SH-SY5Y (cell line): ENCODE measurements around the gene FCGR3A.
"Not testable (repeated sequence)": the region's sequence is repeated elsewhere in the genome, so short reads cannot be mapped to it uniquely, and the experiment has no call there.

Source experiments
- GATA2 ChIP-seq: IDR thresholded peaks from 2 replicates; pipeline ENCODE4 v1.6.1; 2011; ENCODE audit warnings: mild to moderate bottlenecking, low read depth, low read length
- GATA3 ChIP-seq: IDR thresholded peaks from 2 replicates; pipeline ENCODE4 v1.6.1; 2011; ENCODE audit warnings: low read depth, mild to moderate bottlenecking, low read length, moderate library complexity

Gene FCGR3A

DNA sequence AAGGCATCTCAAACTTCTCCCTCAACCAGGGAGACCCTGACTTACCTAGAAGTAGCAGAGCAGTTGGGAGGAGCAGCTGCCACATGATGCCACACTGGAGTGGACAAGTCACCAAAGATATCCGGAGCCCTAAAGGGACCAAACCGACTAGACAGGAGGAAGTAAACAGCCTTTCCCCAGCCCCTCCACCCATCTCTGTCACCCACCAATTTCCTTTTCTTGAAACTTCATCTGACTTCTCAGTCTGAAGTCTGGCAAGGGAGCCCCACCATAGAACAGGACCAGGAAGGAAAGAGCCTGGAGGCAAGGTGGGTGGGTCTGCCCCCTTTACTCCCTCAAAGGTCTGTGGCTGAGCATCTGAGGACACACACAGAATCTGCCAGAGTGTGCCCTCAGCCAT lies at the start of gene FCGR3A:
Gene FCGR3A, minus strand, starts transcription at position 167 of the 400 bp plus-strand sequence. Its CDS starts 82 bp downstream, at position 85.
- TF ChIP-seq GATA3 (no peak), GATA2 (no peak)

DNA sequence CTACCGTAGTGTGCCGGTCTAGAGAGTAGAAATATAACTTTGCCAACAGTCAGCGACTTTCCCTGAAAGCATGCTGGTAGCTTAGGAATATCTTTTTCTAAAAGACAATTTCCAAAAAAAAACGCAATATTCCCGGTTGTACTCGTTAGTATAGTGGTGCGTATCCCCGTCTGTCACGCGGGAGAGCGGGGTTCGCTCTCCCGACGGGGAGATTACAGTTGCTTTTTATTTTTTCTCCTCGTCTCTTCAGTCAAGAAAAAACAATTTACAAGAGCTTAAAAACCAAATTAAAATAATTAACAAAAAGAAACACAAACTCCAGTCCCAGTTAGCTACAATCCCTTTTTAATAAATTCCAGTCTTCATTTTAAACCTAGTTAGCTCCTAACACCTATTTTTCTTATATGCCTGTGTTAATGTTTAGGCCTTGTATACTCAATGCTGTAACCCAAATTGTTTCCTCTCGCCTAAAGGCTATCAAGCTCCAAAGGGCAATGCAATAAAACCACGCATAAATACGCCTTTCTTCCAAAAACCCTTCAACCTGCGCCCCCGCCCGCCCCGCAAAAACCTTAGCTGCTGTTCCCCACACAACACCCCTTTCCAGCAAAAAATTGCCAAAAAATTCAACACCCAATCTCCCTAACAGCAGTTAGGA lies 17.5 kb downstream of the FCGR3A start:
- TF ChIP-seq GATA2 (no peak), GATA3 (no peak)

DNA sequence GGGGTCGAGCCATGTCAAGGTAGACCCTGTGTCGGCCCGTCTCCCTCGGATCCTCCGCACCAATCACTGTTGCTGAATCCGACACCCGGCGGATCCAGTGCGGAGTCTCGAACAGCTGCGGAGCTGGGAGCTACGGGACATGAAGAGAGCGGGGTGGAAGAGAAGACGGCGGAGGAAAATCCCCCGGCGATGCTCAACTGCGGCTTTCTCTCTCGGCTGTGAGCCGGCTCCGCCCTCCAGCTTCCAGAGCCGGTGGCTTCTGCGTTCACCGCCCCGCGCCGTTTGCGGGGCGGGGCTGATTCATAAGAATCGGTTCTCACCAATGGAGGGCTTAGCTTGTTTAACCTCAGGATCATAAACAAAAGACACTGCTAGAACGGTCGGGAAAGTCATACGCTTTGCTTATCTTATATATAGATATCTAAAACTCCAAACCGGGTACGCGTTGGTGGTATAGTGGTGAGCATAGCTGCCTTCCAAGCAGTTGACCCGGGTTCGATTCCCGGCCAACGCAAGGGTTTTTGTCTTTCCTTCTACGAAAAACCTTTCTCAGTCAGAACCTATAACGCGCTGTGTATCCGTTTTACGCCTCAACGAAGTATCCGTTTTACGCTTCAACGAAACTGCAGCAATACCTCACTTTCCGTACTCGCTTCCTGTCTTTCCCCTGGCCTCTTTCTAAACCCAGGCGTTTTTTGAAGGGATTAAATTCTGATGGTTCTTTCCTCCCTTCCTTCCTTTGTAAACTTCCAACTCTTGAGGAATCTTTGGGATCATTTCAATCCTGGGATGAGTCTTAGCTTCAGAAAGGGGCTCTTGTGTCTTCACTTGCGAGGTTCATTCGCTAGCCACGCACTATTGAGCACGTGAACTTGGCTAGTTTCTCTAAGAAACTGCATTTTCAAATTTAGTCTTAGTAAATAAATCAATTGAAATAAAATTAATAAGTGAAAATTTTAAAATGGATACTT lies 18.7 kb downstream of the FCGR3A start:
- TF ChIP-seq GATA2, result peak; percentile 33; the same call in 1 of the 2 replicates

DNA sequence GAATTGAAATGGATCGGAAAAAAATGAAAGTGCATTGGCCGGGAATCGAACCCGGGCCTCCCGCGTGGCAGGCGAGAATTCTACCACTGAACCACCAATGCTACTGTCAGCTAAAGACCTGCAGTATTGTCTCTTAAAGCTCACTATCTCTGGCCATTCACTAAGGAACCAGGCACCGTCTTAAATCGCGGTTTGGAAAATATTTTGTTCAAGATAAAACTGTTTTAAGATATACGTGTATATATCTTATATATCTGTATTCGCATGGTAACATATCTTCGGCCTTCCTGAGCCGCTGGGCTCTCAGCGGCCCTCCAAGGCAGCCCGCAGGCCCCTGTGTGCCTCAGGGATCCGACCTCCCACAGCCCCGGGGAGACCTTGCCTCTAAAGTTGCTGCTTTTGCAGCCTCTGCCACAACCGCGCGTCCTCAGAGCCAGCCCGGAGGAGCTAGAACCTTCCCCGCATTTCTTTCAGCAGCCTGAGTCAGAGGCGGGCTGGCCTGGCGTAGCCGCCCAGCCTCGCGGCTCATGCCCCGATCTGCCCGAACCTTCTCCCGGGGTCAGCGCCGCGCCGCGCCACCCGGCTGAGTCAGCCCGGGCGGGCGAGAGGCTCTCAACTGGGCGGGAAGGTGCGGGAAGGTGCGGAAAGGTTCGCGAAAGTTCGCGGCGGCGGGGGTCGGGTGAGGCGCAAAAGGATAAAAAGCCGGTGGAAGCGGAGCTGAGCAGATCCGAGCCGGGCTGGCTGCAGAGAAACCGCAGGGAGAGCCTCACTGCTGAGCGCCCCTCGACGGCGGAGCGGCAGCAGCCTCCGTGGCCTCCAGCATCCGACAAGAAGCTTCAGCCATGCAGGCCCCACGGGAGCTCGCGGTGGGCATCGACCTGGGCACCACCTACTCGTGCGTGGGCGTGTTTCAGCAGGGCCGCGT lies 25.5 kb downstream of the FCGR3A start, which contains the start of gene HSPA6:
Gene HSPA6, plus strand, starts transcription at position 724 of the 925 bp plus-strand sequence. Its CDS starts 119 bp downstream, at position 843.
- not testable (repeated sequence) for TF ChIP-seq GATA3, GATA2

DNA sequence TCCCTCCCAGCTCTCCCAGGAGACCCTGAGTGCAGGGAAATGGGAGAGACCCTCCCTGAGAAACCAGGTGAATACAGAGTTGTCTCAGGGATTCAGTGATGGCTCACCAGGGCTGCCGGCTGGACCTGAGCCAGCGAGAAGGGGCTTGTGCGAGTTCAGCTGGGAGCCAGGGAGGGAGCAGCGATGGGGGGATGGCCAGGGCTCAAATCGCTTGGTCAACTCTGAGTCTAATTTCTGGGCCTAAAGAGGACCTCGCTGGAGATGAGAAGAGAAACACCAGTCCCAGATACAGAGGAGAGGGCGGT lies 37.9 kb downstream of the FCGR3A start:
- TF ChIP-seq GATA3, result no peak
- TF ChIP-seq GATA2, result no peak

DNA sequence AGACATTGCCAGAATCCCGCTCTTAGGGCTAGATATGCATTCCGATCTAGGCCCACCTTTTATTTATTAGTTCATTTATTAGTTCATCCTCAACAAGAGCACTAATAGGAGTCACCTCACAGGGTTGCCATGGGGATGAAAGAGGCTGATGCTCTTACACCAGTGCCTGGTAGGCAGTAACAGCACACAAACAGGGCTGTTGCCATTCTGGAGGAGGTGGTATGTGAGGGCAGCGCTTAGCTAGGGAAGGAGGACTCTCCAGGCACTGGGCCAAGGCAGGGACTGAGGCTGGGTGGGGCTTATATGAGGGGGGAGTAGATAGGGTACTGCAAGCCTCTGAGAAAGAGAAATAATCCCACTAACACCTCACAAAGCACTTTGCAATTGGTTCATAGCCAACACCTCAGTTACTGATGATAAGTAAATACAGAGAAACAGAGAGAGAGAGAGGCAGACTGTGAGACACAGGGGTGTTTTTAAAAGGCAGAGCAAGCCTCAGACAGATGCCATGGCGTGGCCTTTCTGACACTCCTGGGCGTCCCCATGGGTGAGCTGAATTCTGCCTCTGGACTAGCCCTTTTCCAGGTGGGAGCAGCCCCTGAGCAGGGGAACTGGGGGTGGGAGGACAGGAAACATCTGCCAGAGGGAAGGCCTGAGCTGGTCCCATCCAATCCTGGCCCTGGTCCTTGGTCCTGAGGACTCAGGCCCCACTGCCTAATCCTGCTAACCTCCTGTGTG lies 38.4 kb downstream of the FCGR3A start:
- TF ChIP-seq GATA3, result no peak
- no peak for TF ChIP-seq GATA2

DNA sequence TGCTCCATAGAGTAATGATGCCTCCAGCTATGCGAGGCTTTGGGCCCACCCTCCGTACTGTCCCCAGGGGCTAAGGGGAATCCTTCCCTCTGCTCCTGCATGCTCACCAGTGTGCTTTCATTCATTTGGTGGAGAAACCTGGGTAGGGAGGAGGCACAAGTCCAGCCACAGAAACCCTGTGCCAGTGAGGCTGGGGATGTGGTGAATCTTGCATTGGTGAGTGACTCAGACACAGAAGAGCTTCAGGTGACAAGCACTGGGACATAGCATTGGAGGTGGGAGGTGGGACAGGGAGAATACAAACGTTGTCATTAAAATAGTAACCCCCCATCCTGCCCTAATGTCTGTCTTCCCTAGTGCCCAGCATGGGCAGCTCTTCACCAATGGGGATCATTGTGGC lies 39.1 kb downstream of the FCGR3A start:
- no peak for TF ChIP-seq GATA3
- no peak for TF ChIP-seq GATA2

DNA sequence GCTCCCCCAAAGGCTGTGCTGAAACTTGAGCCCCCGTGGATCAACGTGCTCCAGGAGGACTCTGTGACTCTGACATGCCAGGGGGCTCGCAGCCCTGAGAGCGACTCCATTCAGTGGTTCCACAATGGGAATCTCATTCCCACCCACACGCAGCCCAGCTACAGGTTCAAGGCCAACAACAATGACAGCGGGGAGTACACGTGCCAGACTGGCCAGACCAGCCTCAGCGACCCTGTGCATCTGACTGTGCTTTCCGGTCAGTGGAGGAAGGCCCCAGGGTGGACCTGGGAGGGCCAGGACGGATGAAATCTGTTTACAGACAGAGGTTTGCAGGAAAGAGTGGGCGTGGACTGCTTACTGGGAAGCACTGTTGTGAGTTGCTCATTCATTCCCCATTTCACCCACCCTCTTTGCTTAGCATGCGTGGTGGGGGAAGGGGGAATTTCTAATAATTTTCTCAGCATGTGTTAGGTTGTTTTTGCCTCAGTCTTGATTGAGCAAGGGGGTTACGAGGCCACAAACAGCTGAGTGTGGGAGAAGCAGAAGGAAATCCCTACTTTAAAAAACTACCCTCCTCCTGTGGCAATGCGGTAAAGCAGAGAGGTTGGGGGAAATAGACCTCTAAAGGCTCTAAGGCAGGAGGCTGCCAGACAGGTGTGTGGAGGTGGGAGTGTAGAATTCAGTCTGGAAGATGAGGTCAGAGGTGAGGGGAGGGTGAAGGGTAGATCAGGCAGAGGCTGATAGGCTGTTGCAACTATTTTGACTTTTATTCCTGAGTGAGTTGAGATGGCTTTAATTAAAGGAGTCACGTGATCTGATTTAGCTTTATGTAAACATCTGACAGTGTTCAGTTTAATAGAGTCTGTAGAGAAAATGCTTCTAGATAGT lies 43.0 kb downstream of the FCGR3A start:
- no peak for TF ChIP-seq GATA3
- TF ChIP-seq GATA2, result no peak

DNA sequence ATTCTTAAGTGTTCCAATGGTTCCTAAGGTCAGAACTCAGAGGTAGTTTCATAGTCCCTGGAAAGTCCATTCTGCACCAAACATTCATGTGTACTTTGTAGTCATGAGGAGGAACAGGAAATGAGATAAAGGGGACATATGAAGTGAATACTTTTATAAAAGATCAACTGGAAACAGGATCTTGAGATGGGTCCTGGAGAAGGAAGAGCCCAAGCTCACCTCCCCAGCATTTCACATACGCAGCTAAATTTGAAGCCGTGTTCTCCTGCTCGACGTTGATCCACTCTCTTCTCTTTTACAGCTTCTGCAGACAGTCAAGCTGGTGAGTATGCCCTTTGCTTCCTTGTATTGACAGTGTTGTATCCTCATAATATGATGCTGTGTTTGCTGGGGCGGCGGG lies 43.9 kb downstream of the FCGR3A start:
- TF ChIP-seq GATA3 (no peak), GATA2 (no peak)

DNA sequence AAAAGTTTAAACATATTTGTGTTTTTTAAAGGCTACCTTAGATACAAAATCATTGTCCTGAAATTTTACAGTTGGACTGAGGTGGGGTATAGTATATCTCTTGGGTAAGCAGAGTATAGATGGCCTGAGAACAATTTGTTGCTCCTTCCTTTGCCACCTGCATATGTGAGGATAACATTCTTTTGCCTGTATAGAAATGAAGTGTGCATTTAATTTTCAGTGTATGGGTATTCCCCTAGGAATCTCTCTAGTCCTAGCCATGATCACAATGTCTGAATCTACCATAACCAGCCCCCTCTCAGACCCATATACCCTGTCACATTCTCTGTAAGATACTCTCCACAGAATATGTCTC lies 46.2 kb downstream of the FCGR3A start:
- TF ChIP-seq GATA3, result no peak
- TF ChIP-seq GATA2, result no peak

DNA sequence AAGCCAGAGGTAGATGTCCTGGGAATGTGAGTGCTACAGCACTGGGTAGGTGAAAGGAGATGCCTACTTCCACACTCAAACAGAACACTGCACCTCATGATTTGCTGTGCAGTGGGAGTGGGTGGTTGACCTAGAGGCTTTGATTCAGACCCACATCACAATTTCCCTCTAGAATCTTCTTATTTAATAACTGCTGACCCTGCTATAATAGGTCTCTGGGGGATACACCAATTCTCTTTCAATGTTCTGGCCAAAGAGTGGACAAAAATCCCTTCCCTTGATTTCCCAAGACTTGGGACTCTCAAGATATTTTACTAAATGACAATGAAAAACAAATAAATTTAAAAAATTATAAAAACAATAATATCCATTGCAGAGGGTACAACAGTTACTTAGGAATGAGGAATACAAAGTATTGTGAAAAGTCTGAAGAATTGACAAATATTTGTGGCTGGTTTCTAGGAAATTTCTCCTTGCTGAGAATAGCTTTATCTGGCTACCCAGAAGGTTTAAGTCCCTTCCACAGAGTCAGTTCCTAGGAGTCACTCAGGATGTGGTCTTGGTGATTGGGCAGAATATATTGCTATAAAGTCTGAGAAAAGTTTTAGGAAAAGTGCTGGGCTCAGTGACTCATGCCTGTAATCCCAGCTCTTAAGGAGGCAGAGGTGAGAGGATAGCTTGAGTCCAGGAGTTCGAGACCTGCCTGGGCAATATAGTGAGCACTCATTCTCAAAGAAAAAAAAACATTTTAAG lies 46.8 kb downstream of the FCGR3A start:
- no peak for TF ChIP-seq GATA3
- TF ChIP-seq GATA2, result no peak

DNA sequence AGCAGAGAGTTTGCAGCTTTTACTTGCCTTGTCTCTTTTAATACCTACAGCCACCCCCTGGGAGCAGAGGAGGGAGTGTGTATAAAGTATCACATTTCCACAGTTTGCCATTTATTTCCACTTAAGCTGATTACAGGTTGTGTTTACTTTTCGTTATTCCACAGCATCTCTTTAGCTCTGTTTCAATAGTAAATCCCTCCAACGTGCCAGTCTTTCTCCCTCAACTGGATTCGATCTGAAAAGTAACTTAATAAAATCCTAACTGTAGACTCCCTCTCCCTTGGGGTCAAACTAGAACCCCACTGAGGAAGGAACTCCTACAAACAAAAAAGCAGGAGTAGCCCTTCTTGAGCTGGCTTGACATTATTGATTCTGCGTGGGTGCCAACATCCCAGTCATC lies 47.4 kb downstream of the FCGR3A start:
- TF ChIP-seq GATA3 (no peak), GATA2 (no peak)
